Natural killer cell (primary cell): ENCODE results near the gene SLCO3A1. TPM values are rescaled to one million over a fixed set of nuclear protein-coding genes. Genes with fewer than 3 reads are reported as not detected.

Experiments
- ATAC-seq, 3 donors: fragments of 150-1000 bp in 2 of 3; fragments of 200-7000 bp in 1 of 3; cut with Tn5 transposase; 1 replicate in 1 of 3; 2 replicates in 2 of 3; pipeline ENCODE4 v1.10.0; 2021; ENCODE audit warnings: mild to moderate bottlenecking in 2 of 3, moderate library complexity in 2 of 3
- DNase-seq, 2 donors: peaks; one replicate each; pipeline versions ENCODE4 v3.0.0 to v3.0.0-alpha.2; 2013 to 2021; ENCODE audit warnings: mixed read lengths in 1 of 2
- H3K27ac ChIP-seq: one replicate; pipeline ENCODE4 v1.5.1; 2013; ENCODE audit warnings: mild to moderate bottlenecking, low read length
- H3K27me3 ChIP-seq: one replicate; pipeline ENCODE4 v1.6.1; 2013; ENCODE audit warnings: low read length; ENCODE audit not compliant: control insufficient read depth, insufficient read depth
- H3K36me3 ChIP-seq: one replicate; pipeline ENCODE4 v1.6.1; 2013; ENCODE audit warnings: low read length; ENCODE audit not compliant: control insufficient read depth, insufficient read depth
- H3K4me1 ChIP-seq: one replicate; pipeline ENCODE4 v1.6.1; 2013; ENCODE audit warnings: low read length; ENCODE audit not compliant: control insufficient read depth, insufficient read depth
- H3K4me3 ChIP-seq: one replicate; pipeline ENCODE4 v1.5.1; 2013; ENCODE audit warnings: low read length
- H3K9me3 ChIP-seq: one replicate; pipeline ENCODE4 v1.6.1; 2013; ENCODE audit warnings: low read length; ENCODE audit not compliant: control insufficient read depth, insufficient read depth
- H3K27ac Mint-ChIP-seq, 2 donors: one replicate each; pipeline ENCODE4 v1.8.0; 2022; ENCODE audit warnings: mild to moderate bottlenecking in 2 of 2, mixed read lengths in 2 of 2, moderate library complexity in 1 of 2
- H3K27me3 Mint-ChIP-seq, 2 donors: one replicate each; pipeline ENCODE4 v1.8.0; 2022; ENCODE audit warnings: low read depth in 2 of 2, mixed read lengths in 2 of 2
- H3K36me3 Mint-ChIP-seq: one replicate; pipeline ENCODE4 v1.8.0; 2022; ENCODE audit warnings: mixed read lengths
- H3K4me1 Mint-ChIP-seq, 2 donors: one replicate each; pipeline ENCODE4 v1.8.0; 2022; ENCODE audit warnings: mixed read lengths in 2 of 2
- H3K4me3 Mint-ChIP-seq: one replicate; pipeline ENCODE4 v1.8.0; 2022; ENCODE audit warnings: mild to moderate bottlenecking, moderate library complexity, mixed read lengths
- H3K9me3 Mint-ChIP-seq, 2 donors: one replicate each; pipeline ENCODE4 v1.8.0; 2022; ENCODE audit warnings: mixed read lengths in 2 of 2
- WGBS: methylation state at CpG from one replicate; pipeline ENCODE4 v1.1.7; 2013; ENCODE audit warnings: missing lambda C conversion rate; ENCODE audit not compliant: insufficient coverage; 5-methylcytosine and 5-hydroxymethylcytosine counted together
- intact Hi-C: fragments of 100-400 bp; cut with micrococcal nuclease; formaldehyde crosslinking; loops from one replicate; pipeline ENCODE4 v1.14.2; 2022
- total RNA-seq, 4 donors: library from RNA; stranded (reverse); fragments of 120-200 nt in 1 of 4; gene quantifications; one replicate each; pipeline versions ENCODE4 v1.2.3 to v1.2.4, GENCODE V29; 2013 to 2022
- TF ChIP-seq, protein P1 (sequence below): fragments of 200-600 bp; IDR thresholded peaks from one replicate; pipeline ENCODE4 v1.8.0; 2022; ENCODE audit warnings: antibody characterized with exemption

Gene SLCO3A1
- total RNA-seq, 3 donors from 2014 or later (not counting 1 experiment from before 2014, with no cell fraction given) = 48.5 to 73.5 (median 68.8) TPM

DNA sequence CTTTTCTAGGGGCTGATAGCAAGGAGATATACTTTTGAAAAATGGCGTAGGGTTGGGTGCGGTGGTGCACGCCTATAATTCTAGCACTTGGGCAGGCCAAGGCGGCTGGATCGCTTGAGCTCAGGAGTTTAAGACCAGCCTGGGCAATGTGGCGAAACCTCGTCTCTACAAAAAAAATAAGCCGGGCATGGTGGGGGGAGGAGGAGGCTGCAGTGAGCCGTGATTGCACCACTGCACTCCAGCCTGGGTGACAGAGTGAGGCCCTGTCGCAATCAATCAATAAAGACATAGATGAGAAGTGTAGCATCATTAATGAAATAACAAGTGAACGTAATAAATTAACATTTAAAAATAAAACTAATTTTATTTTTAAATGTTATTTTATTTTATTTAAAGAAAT, 134.6 kb downstream of the SLCO3A1 start:
- no peak overlapping the region for H3K4me3 Mint-ChIP-seq
- H3K27me3 Mint-ChIP-seq = no peaks in the 10 kb centered on the region
- TF ChIP-seq, protein P1, sequence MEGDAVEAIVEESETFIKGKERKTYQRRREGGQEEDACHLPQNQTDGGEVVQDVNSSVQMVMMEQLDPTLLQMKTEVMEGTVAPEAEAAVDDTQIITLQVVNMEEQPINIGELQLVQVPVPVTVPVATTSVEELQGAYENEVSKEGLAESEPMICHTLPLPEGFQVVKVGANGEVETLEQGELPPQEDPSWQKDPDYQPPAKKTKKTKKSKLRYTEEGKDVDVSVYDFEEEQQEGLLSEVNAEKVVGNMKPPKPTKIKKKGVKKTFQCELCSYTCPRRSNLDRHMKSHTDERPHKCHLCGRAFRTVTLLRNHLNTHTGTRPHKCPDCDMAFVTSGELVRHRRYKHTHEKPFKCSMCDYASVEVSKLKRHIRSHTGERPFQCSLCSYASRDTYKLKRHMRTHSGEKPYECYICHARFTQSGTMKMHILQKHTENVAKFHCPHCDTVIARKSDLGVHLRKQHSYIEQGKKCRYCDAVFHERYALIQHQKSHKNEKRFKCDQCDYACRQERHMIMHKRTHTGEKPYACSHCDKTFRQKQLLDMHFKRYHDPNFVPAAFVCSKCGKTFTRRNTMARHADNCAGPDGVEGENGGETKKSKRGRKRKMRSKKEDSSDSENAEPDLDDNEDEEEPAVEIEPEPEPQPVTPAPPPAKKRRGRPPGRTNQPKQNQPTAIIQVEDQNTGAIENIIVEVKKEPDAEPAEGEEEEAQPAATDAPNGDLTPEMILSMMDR = no peak
- no peak overlapping the region for H3K4me3 ChIP-seq
- H3K36me3 Mint-ChIP-seq = no peaks in the 10 kb centered on the region
- no peak overlapping the region for H3K27ac Mint-ChIP-seq
- 91% methylated on average over 9 of the region's 11 CpGs for WGBS
- intact Hi-C loops = no loop called here
- no peak overlapping the region for H3K27ac ChIP-seq
- H3K4me1 ChIP-seq = peaks cover 5% of the 10 kb centered on the region
- DNase-seq (no peak), ATAC-seq (no peak)
- H3K27me3 ChIP-seq = no peaks in the 10 kb centered on the region
- H3K36me3 ChIP-seq = no peaks in the 10 kb centered on the region
- no peaks in the 10 kb centered on the region for H3K9me3 Mint-ChIP-seq
- H3K4me1 Mint-ChIP-seq = peaks cover 74 to 77% of the 10 kb centered on the region in 2 donors
- H3K9me3 ChIP-seq = no peaks in the 10 kb centered on the region

DNA sequence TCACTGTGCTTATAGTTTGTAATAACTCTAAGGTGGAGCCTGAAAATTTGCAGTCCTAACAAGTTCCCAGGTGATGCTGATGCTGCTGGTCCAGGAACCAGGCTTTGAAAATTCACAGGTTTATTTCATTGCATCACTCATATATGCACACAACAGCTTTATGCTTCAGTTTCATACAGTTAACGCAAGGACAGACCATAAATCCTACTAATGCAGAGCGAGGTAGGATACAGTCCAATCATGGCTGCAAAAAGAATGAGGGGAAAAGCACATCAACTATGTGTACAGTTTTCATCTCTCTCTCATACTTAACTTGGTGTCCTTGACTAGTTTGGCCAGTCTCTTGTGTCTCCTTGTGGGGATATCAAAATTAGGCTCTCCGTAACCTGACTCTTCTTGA, 135.1 kb downstream of the SLCO3A1 start:
- ATAC-seq (no peak), DNase-seq (no peak)
- peaks cover 5% of the 10 kb centered on the region for H3K4me1 ChIP-seq
- H3K4me3 ChIP-seq = no peak overlapping the region
- H3K9me3 Mint-ChIP-seq = no peaks in the 10 kb centered on the region
- H3K27ac ChIP-seq = no peak overlapping the region
- H3K27ac Mint-ChIP-seq = no peak overlapping the region
- no peaks in the 10 kb centered on the region for H3K9me3 ChIP-seq
- H3K27me3 ChIP-seq = no peaks in the 10 kb centered on the region
- no peaks in the 10 kb centered on the region for H3K36me3 ChIP-seq
- no peaks in the 10 kb centered on the region for H3K36me3 Mint-ChIP-seq
- TF ChIP-seq, protein P1 = no peak
- peaks cover 74 to 77% of the 10 kb centered on the region in 2 donors for H3K4me1 Mint-ChIP-seq
- no peak overlapping the region for H3K4me3 Mint-ChIP-seq
- WGBS = 98% methylated on average over 3 of the region's 3 CpGs
- H3K27me3 Mint-ChIP-seq = no peaks in the 10 kb centered on the region
- intact Hi-C loops = no loop called here

DNA sequence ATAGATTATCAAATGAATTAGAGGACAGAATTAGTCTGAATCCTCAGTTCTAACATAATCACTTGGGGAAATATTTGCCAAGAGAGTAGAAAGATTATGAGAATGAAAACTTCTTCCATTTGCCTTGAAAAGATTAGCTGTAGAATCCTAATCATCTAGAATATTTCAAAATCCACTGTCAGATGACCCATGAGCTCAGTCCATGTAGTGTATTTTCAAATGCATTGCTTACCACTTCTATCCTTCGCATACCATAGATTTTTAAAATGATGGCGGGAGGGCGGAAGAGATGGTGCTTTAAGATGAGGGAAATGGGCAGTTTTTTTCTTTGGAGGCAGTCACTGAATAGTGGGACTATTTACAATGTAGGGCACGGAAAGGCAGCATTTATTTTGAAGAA, 136.3 kb downstream of the SLCO3A1 start:
- H3K27ac ChIP-seq = no peak overlapping the region
- H3K4me3 Mint-ChIP-seq = no peak overlapping the region
- no peaks in the 10 kb centered on the region for H3K36me3 Mint-ChIP-seq
- no peaks in the 10 kb centered on the region for H3K9me3 ChIP-seq
- peaks cover 77 to 81% of the 10 kb centered on the region in 2 donors for H3K4me1 Mint-ChIP-seq
- H3K36me3 ChIP-seq = no peaks in the 10 kb centered on the region
- no peaks in the 10 kb centered on the region for H3K27me3 Mint-ChIP-seq
- TF ChIP-seq, protein P1 = no peak
- H3K4me3 ChIP-seq = no peak overlapping the region
- H3K27me3 ChIP-seq = no peaks in the 10 kb centered on the region
- no peak overlapping the region for H3K27ac Mint-ChIP-seq
- intact Hi-C loops = loop anchor here (5.0 kb wide), 1 partner anchor 48 kb away; no protein-coding TSS in a partner anchor
- no peak for ATAC-seq
- 100% methylated on average over 4 of the region's 4 CpGs for WGBS
- peaks cover 5% of the 10 kb centered on the region for H3K4me1 ChIP-seq
- no peaks in the 10 kb centered on the region for H3K9me3 Mint-ChIP-seq
- no peak for DNase-seq

DNA sequence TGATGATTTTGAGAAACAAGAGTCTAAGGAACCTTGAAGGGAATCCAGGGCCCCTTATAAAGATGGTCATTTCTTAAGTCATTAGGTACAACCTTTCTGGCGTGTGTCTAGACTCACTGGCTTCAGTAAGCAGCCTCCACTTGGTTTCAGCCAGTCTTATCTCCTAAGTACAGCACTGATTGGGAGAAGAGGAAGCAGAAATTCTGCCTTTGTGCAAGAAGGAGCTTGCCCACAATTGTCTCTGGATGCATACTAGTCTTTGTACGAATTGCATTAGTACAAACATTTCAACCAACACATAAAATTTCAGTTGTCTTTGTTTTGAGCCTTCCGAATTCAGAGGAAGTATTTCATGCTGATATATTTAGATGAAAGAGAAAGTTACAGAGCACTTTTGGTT, 139.4 kb downstream of the SLCO3A1 start:
- no peak for DNase-seq

More for the DNA sequence above, 139.4 kb downstream of the SLCO3A1 start:
- Mint-ChIP-seq H3K9me3 (no peaks in the 10 kb centered on the region), H3K27ac (peak overlapping the region in 1 of 2 donors; percentile 0), H3K4me1 (peaks cover 59 to 62% of the 10 kb centered on the region in 2 donors), H3K27me3 (no peaks in the 10 kb centered on the region), H3K36me3 (no peaks in the 10 kb centered on the region), H3K4me3 (no peak overlapping the region)
- Histone ChIP-seq H3K4me1 (no peaks in the 10 kb centered on the region), H3K9me3 (no peaks in the 10 kb centered on the region), H3K36me3 (no peaks in the 10 kb centered on the region), H3K27me3 (no peaks in the 10 kb centered on the region), H3K4me3 (no peak overlapping the region), H3K27ac (no peak overlapping the region)
- ATAC-seq = no peak
- TF ChIP-seq, protein P1 = no peak
- 48% methylated on average over 2 of the region's 3 CpGs for WGBS
- intact Hi-C loops = loop anchor here (5.0 kb wide), 1 partner anchor 51 kb away; no protein-coding TSS in a partner anchor
